ENCODE results near the gene OR6C75.

GRCh38 chr12:55365086-55365485 lies 2.3 kb downstream of the OR6C75 start:
- TF ChIP-seq CTCF (IDR thresholded peaks at IDR 0.05) (no peak), POLR2AphosphoS5 (IDR thresholded peaks at IDR 0.05) (no peak), POLR2A (IDR thresholded peaks at IDR 0.05; ENCODE audit: low read depth) (no peak), EP300 (IDR thresholded peaks at IDR 0.05) (no peak)

All from esophagus muscularis mucosa (tissue), 4 donors.